ENCODE data around the gene APPL1. TPM values are rescaled to one million over a fixed set of nuclear protein-coding genes. Genes with fewer than 3 reads are reported as not detected.

Gene APPL1
- total and polyA plus RNA-seq, 10 of the 15 experiments (the other 5 are each of a cell fraction or from before 2014, with no cell fraction given) = 15.0 to 77.6 (median 40.2) TPM

DNA sequence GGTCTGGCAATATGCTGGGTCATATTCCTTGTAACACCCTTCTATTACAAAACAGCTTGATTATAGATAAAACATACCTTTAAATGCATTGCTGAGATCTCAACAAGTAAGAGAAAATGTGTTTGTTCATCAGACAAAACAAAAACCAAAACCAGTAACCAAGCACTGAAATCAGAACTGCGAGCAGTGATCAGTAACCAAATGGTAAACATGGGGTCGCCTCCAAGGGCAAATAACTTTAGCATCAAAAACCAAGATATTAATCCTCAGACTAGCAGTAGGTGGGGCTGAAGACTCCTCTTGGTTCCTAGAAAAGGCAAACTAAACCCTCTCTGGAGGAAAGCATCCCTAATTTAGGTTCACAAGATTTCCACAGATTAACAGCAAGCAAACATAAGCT lies 21.1 kb upstream of the APPL1 start:
- WGBS (ENCODE audit: insufficient coverage, insufficient replicate concordance, low lambda C conversion rate, missing lambda C conversion rate) = 16% methylated on average over 2 of the region's 2 CpGs
- CTCF ChIA-PET = interaction anchor here (0.7 to 1.7 kb wide), 3 partner anchors 17 to 27 kb away, joined by 3 to 5 read pairs (median 3); no protein-coding TSS in a partner anchor
- TF ChIP-seq EED (IDR thresholded peaks at IDR 0.05; ENCODE audit: low read depth) (no peak), GATAD2B (conservative IDR thresholded peaks at IDR 0.05; ENCODE audit: low read depth) (no peak), RAD21 (IDR thresholded peaks at IDR 0.05; ENCODE audit: insufficient read depth, low read depth, low read length) (peak; percentile 20; the same call in 1 of the 2 replicates)
- TF ChIP-seq, protein P1, sequence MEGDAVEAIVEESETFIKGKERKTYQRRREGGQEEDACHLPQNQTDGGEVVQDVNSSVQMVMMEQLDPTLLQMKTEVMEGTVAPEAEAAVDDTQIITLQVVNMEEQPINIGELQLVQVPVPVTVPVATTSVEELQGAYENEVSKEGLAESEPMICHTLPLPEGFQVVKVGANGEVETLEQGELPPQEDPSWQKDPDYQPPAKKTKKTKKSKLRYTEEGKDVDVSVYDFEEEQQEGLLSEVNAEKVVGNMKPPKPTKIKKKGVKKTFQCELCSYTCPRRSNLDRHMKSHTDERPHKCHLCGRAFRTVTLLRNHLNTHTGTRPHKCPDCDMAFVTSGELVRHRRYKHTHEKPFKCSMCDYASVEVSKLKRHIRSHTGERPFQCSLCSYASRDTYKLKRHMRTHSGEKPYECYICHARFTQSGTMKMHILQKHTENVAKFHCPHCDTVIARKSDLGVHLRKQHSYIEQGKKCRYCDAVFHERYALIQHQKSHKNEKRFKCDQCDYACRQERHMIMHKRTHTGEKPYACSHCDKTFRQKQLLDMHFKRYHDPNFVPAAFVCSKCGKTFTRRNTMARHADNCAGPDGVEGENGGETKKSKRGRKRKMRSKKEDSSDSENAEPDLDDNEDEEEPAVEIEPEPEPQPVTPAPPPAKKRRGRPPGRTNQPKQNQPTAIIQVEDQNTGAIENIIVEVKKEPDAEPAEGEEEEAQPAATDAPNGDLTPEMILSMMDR (IDR thresholded peaks at IDR 0.05 in 2 of 3, conservative IDR thresholded peaks at IDR 0.05 in 1 of 3; ENCODE audit: control insufficient read depth in 2 of 3, extremely low read depth in 1 of 3, insufficient read depth in 1 of 3, low read depth in 3 of 3, low read length in 3 of 3) = peak in 1 of 3 experiments; percentile 6; a peak in 1 of 6 replicates

More for the DNA sequence above, 21.1 kb upstream of the APPL1 start:
- Histone ChIP-seq H3K27ac (ENCODE audit: control insufficient read depth, insufficient read depth) (peak overlapping the region; percentile 33), H3K4me2 (ENCODE audit: control insufficient read depth, insufficient read depth) (peak overlapping the region; percentile 46), H3K79me2 (ENCODE audit: control insufficient read depth, insufficient read depth, low read length) (no peaks in the 10 kb centered on the region), H3K4me1 (ENCODE audit: control insufficient read depth, insufficient read depth, low read length) (peaks cover 7% of the 10 kb centered on the region), H2AFZ (ENCODE audit: control insufficient read depth, low read depth, low read length) (peak overlapping the region; percentile 66), H3K27me3 (replicated peaks in 1 of 2; ENCODE audit: control insufficient read depth in 2 of 2, insufficient read depth in 2 of 2, low read length in 1 of 2) (no peaks in the 10 kb centered on the region), H4K20me1 (ENCODE audit: control insufficient read depth, insufficient read depth) (no peaks in the 10 kb centered on the region), H3K9ac (ENCODE audit: control insufficient read depth, insufficient read depth, low read length) (no peak overlapping the region), H3K36me3 (ENCODE audit: control insufficient read depth in 2 of 2, insufficient read depth in 2 of 2, low read length in 1 of 2) (no peaks in the 10 kb centered on the region), H3K4me3 (no peak overlapping the region), H3K9me3 (replicated peaks; ENCODE audit: control insufficient read depth, insufficient read depth, low read length) (no peaks in the 10 kb centered on the region)
- peak; percentile 55 for ATAC-seq
- FAIRE-seq = no peak
- in situ Hi-C loops (cut with MboI) = no loop called here
- RAD21 ChIA-PET (ENCODE audit: unreplicated experiment) = interaction anchor here (0.7 kb wide), 1 partner anchor 27 kb away, joined by 3 read pairs; no protein-coding TSS in a partner anchor
- DNase-seq (ENCODE audit: low read depth, low spot score) = no peak
- POLR2A ChIA-PET = interaction anchor here (0.6 to 1.6 kb wide), 2 partner anchors 10 to 737 kb away, joined by 3 to 7 read pairs; no protein-coding TSS in a partner anchor
- SMC1A ChIA-PET (ENCODE audit: uncharacterized antibody, unreplicated experiment) = interaction anchor here (0.6 to 1.4 kb wide), 2 partner anchors 10 to 12 kb away, joined by 3 to 4 read pairs; no protein-coding TSS in a partner anchor
- intact Hi-C loops (cut with micrococcal nuclease; ENCODE audit: unreplicated experiment) = no loop called here
- no TSS peak for BruUV-seq (replicated peaks)

Data from GM12878 (cell line).